A549 (cell line): ENCODE data around the gene WDR20. TPM values are rescaled to one million over a fixed set of nuclear protein-coding genes. Genes with fewer than 3 reads are reported as not detected.

ENCODE experiments used
- ATAC-seq, 2 experiments: fragments of 200-7000 bp in 1 of 2; fragments of >200 bp in 1 of 2; cut with Nextera tagmentation in 1 of 2; cut with Tn5 transposase in 1 of 2; 3 replicates each; pipeline versions ENCODE4 v1.8.0 to v1.9.1; 2018 to 2020; ENCODE audit warnings: mild to moderate bottlenecking in 1 of 2, moderate library complexity in 1 of 2
- CTCF ChIA-PET: fragments of 300-600 bp; sonication (Branson Sonifier 250); formaldehyde crosslinking; extraction: SDS; loops from one replicate; lab custom pipeline; 2021; ENCODE audit warnings: antibody characterized with exemption, inconsistent platforms; lab: Yijun Ruan, JAX
- POLR2A ChIA-PET: fragments of 350-600 bp; formaldehyde crosslinking; extraction: SDS; loops from one replicate; lab custom pipeline; 2021; ENCODE audit warnings: antibody characterized with exemption, inconsistent platforms; lab: Yijun Ruan, JAX
- DNase-seq, 2 experiments: peaks; one replicate each; pipeline versions ENCODE4 v3.0.0 to v3.0.0-alpha.2; 2011 to 2016; ENCODE audit warnings: low read depth in 1 of 2, low spot score in 1 of 2
- FAIRE-seq: peaks from 2 replicates; lab custom pipeline; 2011; peaks lifted over from hg19 to GRCh38; lab: Jason Lieb, UNC
- H3K27ac ChIP-seq, 2 experiments: fragments of >200 bp; sonication (Bioruptor Twin); formaldehyde crosslinking; 3 replicates each; pipeline ENCODE4 v1.5.1; 2016 to 2017
- H3K4me1 ChIP-seq: fragments of >200 bp; sonication (Bioruptor Twin); formaldehyde crosslinking; 3 replicates; pipeline ENCODE4 v1.6.1; 2016
- H3K4me2 ChIP-seq: fragments of >200 bp; sonication (Bioruptor Twin); formaldehyde crosslinking; 3 replicates; pipeline ENCODE4 v1.6.1; 2016
- H3K4me3 ChIP-seq: fragments of >200 bp; sonication (Bioruptor Twin); formaldehyde crosslinking; 3 replicates; pipeline ENCODE4 v1.5.1; 2016
- H3K9me3 ChIP-seq: fragments of >200 bp; sonication (Bioruptor Twin); formaldehyde crosslinking; 3 replicates; pipeline ENCODE4 v1.6.1; 2016
- BCL3 ChIP-seq: fragments of >200 bp; sonication (Bioruptor Twin); formaldehyde crosslinking; IDR thresholded peaks from 3 replicates; pipeline ENCODE4 v1.6.1; 2016
- BHLHE40 ChIP-seq: IDR thresholded peaks from 2 replicates; pipeline ENCODE4 v1.6.1; 2012; ENCODE audit warnings: low read depth, low read length, inconsistent platforms
- CBX2 ChIP-seq: fragments of 200-600 bp; sonication (generic); IDR thresholded peaks from 2 replicates; pipeline ENCODE4 v1.6.1; 2016; ENCODE audit warnings: low read depth, mild to moderate bottlenecking, borderline replicate concordance
- CEBPB ChIP-seq, 2 experiments: fragments of >200 bp in 1 of 2; sonication (Bioruptor Twin) in 1 of 2; formaldehyde crosslinking in 1 of 2; IDR thresholded peaks; 2 replicates each; pipeline ENCODE4 v1.6.1; 2012 to 2016
- EHF ChIP-seq: fragments of 250-450 bp; sonication (Bioruptor Pico); IDR thresholded peaks from 2 replicates; pipeline ENCODE4 v1.5.0; 2020; ENCODE audit warnings: mild to moderate bottlenecking
- EHMT2 ChIP-seq: fragments of 200-600 bp; sonication (generic); IDR thresholded peaks from 2 replicates; pipeline ENCODE4 v1.6.1; 2016; ENCODE audit warnings: antibody characterized with exemption, low read depth, mild to moderate bottlenecking, moderate library complexity
- ELK1 ChIP-seq: fragments of 150-350 bp; IDR thresholded peaks from 2 replicates; pipeline ENCODE4 v1.6.1; 2014; ENCODE audit warnings: low read depth, mild to moderate bottlenecking, low read length
- EP300 ChIP-seq, 2 experiments: fragments of >200 bp; sonication (Bioruptor Twin); formaldehyde crosslinking; IDR thresholded peaks; 2 replicates in 1 of 2; 3 replicates in 1 of 2; pipeline ENCODE4 v1.6.1; 2016 to 2017
- ESRRA ChIP-seq: fragments of 150-350 bp; IDR thresholded peaks from 2 replicates; pipeline ENCODE4 v1.6.1; 2014; ENCODE audit warnings: mild to moderate bottlenecking, low read length, borderline replicate concordance
- FOSB ChIP-seq: fragments of 250-450 bp; sonication (Bioruptor Pico); IDR thresholded peaks from 2 replicates; pipeline ENCODE4 v1.5.0; 2020; ENCODE audit warnings: mild to moderate bottlenecking, moderate library complexity
- FOXS1 ChIP-seq: fragments of 250-450 bp; sonication (Bioruptor Pico); IDR thresholded peaks from 2 replicates; pipeline ENCODE4 v1.5.0; 2020; ENCODE audit warnings: mild to moderate bottlenecking, moderate library complexity
- HEYL ChIP-seq: fragments of 250-450 bp; sonication (Bioruptor Pico); IDR thresholded peaks from 2 replicates; pipeline ENCODE4 v1.8.0; 2021; ENCODE audit warnings: mild to moderate bottlenecking, moderate library complexity
- HOXB13 ChIP-seq: fragments of 250-450 bp; sonication (Bioruptor Pico); IDR thresholded peaks from 2 replicates; pipeline ENCODE4 v1.5.0; 2020; ENCODE audit warnings: low read depth, mild to moderate bottlenecking, moderate library complexity
- JUN ChIP-seq, 2 experiments: fragments of >200 bp; sonication (Bioruptor Twin); formaldehyde crosslinking; IDR thresholded peaks; 2 replicates in 1 of 2; 3 replicates in 1 of 2; pipeline ENCODE4 v1.6.1; 2016 to 2017
- KDM1A ChIP-seq: fragments of 200-600 bp; sonication (generic); IDR thresholded peaks from 2 replicates; pipeline ENCODE4 v1.6.1; 2016; ENCODE audit warnings: low read depth, mild to moderate bottlenecking
- MAFK ChIP-seq: fragments of 450-650 bp; IDR thresholded peaks from 2 replicates; pipeline ENCODE4 v1.6.1; 2014; ENCODE audit not compliant: partially characterized antibody
- MAZ ChIP-seq: fragments of 150-350 bp; IDR thresholded peaks from 2 replicates; pipeline ENCODE4 v1.6.1; 2014; ENCODE audit warnings: antibody characterized with exemption, low read depth, low read length, borderline replicate concordance
- NPAS2 ChIP-seq: fragments of 250-450 bp; sonication (Bioruptor Pico); IDR thresholded peaks from 2 replicates; pipeline ENCODE4 v1.8.0; 2022; ENCODE audit warnings: mild to moderate bottlenecking, moderate library complexity, borderline replicate concordance
- POLR2AphosphoS2 ChIP-seq: conservative IDR thresholded peaks from 2 replicates; pipeline ENCODE4 v1.6.1; 2012; ENCODE audit warnings: low read length, improper control_type of control experiment, inconsistent platforms
- RAD21 ChIP-seq, 2 experiments: fragments of >200 bp in 1 of 2; sonication (Bioruptor Twin) in 1 of 2; formaldehyde crosslinking in 1 of 2; IDR thresholded peaks in 1 of 2; conservative IDR thresholded peaks in 1 of 2; 2 replicates in 1 of 2; 3 replicates in 1 of 2; pipeline ENCODE4 v1.6.1; 2012 to 2018; ENCODE audit warnings: inconsistent platforms in 1 of 2
- RFX5 ChIP-seq: fragments of 450-650 bp; IDR thresholded peaks from 2 replicates; pipeline ENCODE4 v1.7.1; 2014; ENCODE audit warnings: antibody characterized with exemption, mild to moderate bottlenecking, moderate library complexity
- RNF2 ChIP-seq: fragments of 200-600 bp; sonication (generic); IDR thresholded peaks from 2 replicates; pipeline ENCODE4 v1.6.1; 2016; ENCODE audit warnings: low read depth, mild to moderate bottlenecking, antibody characterized with exemption, moderate library complexity, borderline replicate concordance
- SMC3 ChIP-seq: fragments of >200 bp; sonication (Bioruptor Twin); formaldehyde crosslinking; IDR thresholded peaks from 3 replicates; pipeline ENCODE4 v1.6.1; 2018; ENCODE audit warnings: inconsistent platforms
- TFCP2L1 ChIP-seq: fragments of 250-450 bp; sonication (Bioruptor Pico); IDR thresholded peaks from 2 replicates; pipeline ENCODE4 v1.5.0; 2021; ENCODE audit warnings: mild to moderate bottlenecking
- USF2 ChIP-seq: fragments of 450-650 bp; IDR thresholded peaks from 2 replicates; pipeline ENCODE4 v1.6.1; 2014; ENCODE audit warnings: antibody characterized with exemption
- ZFP36 ChIP-seq: fragments of 450-650 bp; IDR thresholded peaks from 2 replicates; pipeline ENCODE4 v1.6.1; 2014; ENCODE audit warnings: borderline replicate concordance; ENCODE audit not compliant: partially characterized antibody
- ZSCAN20 ChIP-seq: fragments of 250-450 bp; sonication (Bioruptor Pico); IDR thresholded peaks from 2 replicates; pipeline ENCODE4 v1.8.0; 2022; ENCODE audit warnings: mild to moderate bottlenecking, moderate library complexity
- WGBS: methylation state at CpG from one replicate; pipeline ENCODE4 v1.1.6; 2017; ENCODE audit errors: missing lambda C conversion rate; 5-methylcytosine and 5-hydroxymethylcytosine counted together
- polyA plus RNA-seq, 4 experiments: library from polyadenylated mRNA; depleted of rRNA in 3 of 4; stranded (reverse); fragments of >200 nt; fragmentation: RNase III in 1 of 4; extraction: RNeasy Plus Mini Kit Qiagen cat#74134 plus additional on column Dnase treatment in 1 of 4; gene quantifications; 2 replicates in 3 of 4; 3 replicates in 1 of 4; pipeline ENCODE4 v1.2.3, GENCODE V29; 2011 to 2017

WDR20 gene
- polyA plus RNA-seq, 2 of the 4 experiments (the other 2 are of a cell fraction) = 19.5 to 20.6 TPM

- FAIRE-seq = no peak
- no peak for DNase-seq
- no peak for ATAC-seq
- Histone ChIP-seq H3K27ac (no peak overlapping the region), H3K9me3 (no peaks in the 10 kb centered on the region), H3K4me1 (no peaks in the 10 kb centered on the region; the same call in 2 of the 3 replicates), H3K4me2 (no peak overlapping the region), H3K4me3 (no peak overlapping the region)
- WGBS = 91% methylated on average over 4 of the region's 6 CpGs
- CTCF ChIA-PET = interaction anchor here (1.0 to 4.3 kb wide), 3 partner anchors 12 to 66 kb away, joined by 3 to 31 read pairs (median 6); no protein-coding TSS in a partner anchor
- POLR2A ChIA-PET = no interaction called here
- TF ChIP-seq RFX5 = no peak
- no peak for TF ChIP-seq EHMT2
- TF ChIP-seq, all 56 proteins: peak for 0
Measured at GRCh38 chr14:102249981-102250380, 110.3 kb downstream of the WDR20 start.

- no peak overlapping the region for H3K4me2 ChIP-seq
- no peaks in the 10 kb centered on the region for H3K9me3 ChIP-seq
- POLR2A ChIA-PET = no interaction called here
- TF ChIP-seq ELK1 (no peak), EHMT2 (no peak), FOXS1 (no peak), EHF (CRISPR knock-in tag) (no peak), RFX5 (no peak), TFCP2L1 (no peak), POLR2AphosphoS2 (no peak), BCL3 (no peak), CEBPB (IDR thresholded peaks at IDR 0.05) (no peak), ESRRA (no peak), KDM1A (no peak), BHLHE40 (no peak), HOXB13 (no peak), FOSB (CRISPR knock-in tag) (no peak), ZSCAN20 (no peak), JUN (IDR thresholded peaks at IDR 0.05) (no peak), NPAS2 (CRISPR knock-in tag) (no peak)
- FAIRE-seq (no peak), DNase-seq (no peak), ATAC-seq (no peak)
- H3K4me1 ChIP-seq = peaks cover 6% of the 10 kb centered on the region
- CTCF ChIA-PET = interaction anchor here (1.1 kb wide), 1 partner anchor 63 kb away, joined by 4 read pairs; no protein-coding TSS in a partner anchor
- H3K27ac ChIP-seq = no peak overlapping the region
- 95% methylated on average over 15 of the region's 15 CpGs for WGBS
- no peak overlapping the region for H3K4me3 ChIP-seq
Measured at GRCh38 chr14:102250636-102251035, 110.9 kb downstream of the WDR20 start.

- Histone ChIP-seq H3K4me2 (no peak overlapping the region), H3K27ac (no peak overlapping the region), H3K4me1 (peaks cover 12% of the 10 kb centered on the region), H3K4me3 (no peak overlapping the region), H3K9me3 (no peaks in the 10 kb centered on the region)
- TF ChIP-seq ZFP36 = no peak
- no peak for TF ChIP-seq MAZ
- no peak for TF ChIP-seq HEYL (CRISPR knock-in tag)
- no peak for TF ChIP-seq BHLHE40
- no peak for TF ChIP-seq EHF (CRISPR knock-in tag)
- TF ChIP-seq CEBPB (IDR thresholded peaks at IDR 0.05) = no peak
- TF ChIP-seq MAFK = no peak
- no peak for TF ChIP-seq EP300 (IDR thresholded peaks at IDR 0.05)
- no peak for TF ChIP-seq CBX2
- no peak for TF ChIP-seq SMC3
- no peak for TF ChIP-seq USF2
- no peak for TF ChIP-seq RAD21 (conservative IDR thresholded peaks at IDR 0.05 in 1 of 2, IDR thresholded peaks at IDR 0.05 in 1 of 2)
- TF ChIP-seq RNF2 = no peak
- WGBS = 88% methylated on average over 8 of the region's 8 CpGs
- FAIRE-seq = no peak
- ChIA-PET POLR2A (no interaction called here), CTCF (interaction anchor here (1.1 kb wide), 1 partner anchor 63 kb away, joined by 4 read pairs; no protein-coding TSS in a partner anchor)
- no peak for DNase-seq
- no peak for ATAC-seq
Measured at GRCh38 chr14:102251161-102251560, 111.5 kb downstream of the WDR20 start.
